K562 (cell line): Measurements from ENCODE around the gene ATXN1L. TPM values are rescaled to one million over a fixed set of nuclear protein-coding genes. Genes with fewer than 3 reads are reported as not detected.

Source experiments
- BCOR ChIP-seq: fragments of 450-650 bp; IDR thresholded peaks from 2 replicates; pipeline ENCODE4 v1.6.1; 2016
- CBFB ChIP-seq: sonication (generic); formaldehyde crosslinking; IDR thresholded peaks from 2 replicates; pipeline ENCODE4 v1.4.0; 2020; ENCODE audit warnings: mild to moderate bottlenecking, missing genetic modification reagents
- CSDE1 ChIP-seq, 2 experiments: fragments of 450-650 bp; IDR thresholded peaks; 2 replicates each; pipeline ENCODE4 v1.6.1; 2016; ENCODE audit warnings: mild to moderate bottlenecking in 1 of 2
- HCFC1 ChIP-seq: IDR thresholded peaks from 2 replicates; pipeline ENCODE4 v1.6.1; 2012; ENCODE audit warnings: low read depth, low read length, improper control_type of control experiment
- ILF3 ChIP-seq: fragments of 450-650 bp; IDR thresholded peaks from 2 replicates; pipeline ENCODE4 v1.6.1; 2018; ENCODE audit warnings: antibody characterized with exemption, mild to moderate bottlenecking, moderate library complexity, borderline replicate concordance
- NCOA2 ChIP-seq, 2 experiments: fragments of 450-650 bp; IDR thresholded peaks; 2 replicates each; pipeline ENCODE4 v1.6.1; 2018; ENCODE audit warnings: mild to moderate bottlenecking in 2 of 2, moderate library complexity in 1 of 2; ENCODE audit not compliant: partially characterized antibody in 2 of 2
- NELFE ChIP-seq: IDR thresholded peaks from 2 replicates; pipeline ENCODE4 v1.6.1; 2011; ENCODE audit warnings: mild to moderate bottlenecking; ENCODE audit not compliant: insufficient read depth, insufficient read length
- NFE2 ChIP-seq: IDR thresholded peaks from 2 replicates; pipeline ENCODE4 v1.6.1; 2014; ENCODE audit warnings: antibody characterized with exemption, low read depth
- PHB ChIP-seq: fragments of 250-450 bp; sonication (Bioruptor Pico); IDR thresholded peaks from 2 replicates; pipeline ENCODE4 v1.5.0; 2021
- PYGO2 ChIP-seq: fragments of 450-650 bp; IDR thresholded peaks from 2 replicates; pipeline ENCODE4 v1.6.1; 2016; ENCODE audit warnings: mild to moderate bottlenecking, missing genetic modification characterization, moderate library complexity, missing compliant biosample characterization
- SIN3B ChIP-seq: fragments of 450-650 bp; IDR thresholded peaks from 2 replicates; pipeline ENCODE4 v1.6.1; 2017; ENCODE audit warnings: low read depth, mild to moderate bottlenecking, moderate library complexity
- TAF9B ChIP-seq: fragments of 450-650 bp; IDR thresholded peaks from 2 replicates; pipeline ENCODE4 v1.6.1; 2018; ENCODE audit warnings: mild to moderate bottlenecking; ENCODE audit not compliant: partially characterized antibody
- TRIM28 ChIP-seq: fragments of 450-650 bp; IDR thresholded peaks from 2 replicates; pipeline ENCODE4 v1.6.1; 2017
- ZNF146 ChIP-seq: IDR thresholded peaks from one replicate; pipeline ENCODE4 v1.6.1; 2018; ENCODE audit warnings: missing compliant biosample characterization; ENCODE audit not compliant: unreplicated experiment
- ZNF384 ChIP-seq: IDR thresholded peaks from 2 replicates; pipeline ENCODE4 v1.6.1; 2012; ENCODE audit warnings: low read depth, low read length, improper control_type of control experiment
- ZNF584 ChIP-seq: fragments of 200-800 bp; sonication (Bioruptor generic); IDR thresholded peaks from 2 replicates; pipeline ENCODE4 v1.6.1; 2016; ENCODE audit warnings: low read depth, mild to moderate bottlenecking, missing genetic modification characterization, missing compliant biosample characterization
- ZNF75A ChIP-seq: fragments of 450-650 bp; formaldehyde crosslinking; IDR thresholded peaks from 2 replicates; pipeline ENCODE4 v1.4.0; 2020; ENCODE audit warnings: mild to moderate bottlenecking
- polyA plus RNA-seq, 8 experiments: library from polyadenylated mRNA; depleted of rRNA in 4 of 8; stranded (reverse) in 5 of 8; unstranded in 3 of 8; fragments of >200 nt; fragmentation: Nextera tagmentation in 2 of 8; fragmentation: Illumina TruSeq in 1 of 8; extraction: Ambion mirVana in 2 of 8; extraction: Trizol in 1 of 8; gene quantifications; 2 replicates each; pipeline versions ENCODE4 v1.2.1 to v1.2.3, GENCODE V29; 2011 to 2014; ENCODE audit warnings: inconsistent platforms in 1 of 8, missing spikeins in 1 of 8
- total RNA-seq, 7 experiments: library from RNA; depleted of rRNA in 6 of 7; stranded (reverse); fragments of >200 nt in 6 of 7; fragmentation: Illumina TruSeq in 2 of 7; extraction: Trizol in 2 of 7; gene quantifications; 2 replicates each; pipeline versions ENCODE4 v1.2.1 to v1.2.3, GENCODE V29; 2011 to 2021; ENCODE audit warnings: low replicate concordance in 1 of 7
- TF ChIP-seq, protein P1 (sequence below): fragments of 250-450 bp; sonication (Bioruptor Pico); IDR thresholded peaks from 2 replicates; pipeline ENCODE4 v1.6.1; 2021; ENCODE audit warnings: mild to moderate bottlenecking
- TF ChIP-seq, protein P2 (sequence below): sonication (generic); formaldehyde crosslinking; IDR thresholded peaks from 2 replicates; pipeline ENCODE4 v1.4.0; 2020; ENCODE audit warnings: mild to moderate bottlenecking, missing genetic modification reagents
- TF ChIP-seq, protein P3 (sequence below), 3 experiments: fragments of 200-800 bp in 1 of 3; fragments of 250-450 bp in 1 of 3; fragments of 450-650 bp in 1 of 3; sonication (Bioruptor Pico) in 1 of 3; sonication (Bioruptor generic) in 1 of 3; formaldehyde crosslinking in 1 of 3; IDR thresholded peaks; 2 replicates each; pipeline versions ENCODE4 v1.6.1 to v1.8.0; 2016 to 2022; ENCODE audit warnings: mild to moderate bottlenecking in 2 of 3, missing genetic modification characterization in 2 of 3, missing compliant biosample characterization in 1 of 3, moderate library complexity in 1 of 3

The ATXN1L gene
- total and polyA plus RNA-seq, 9 of the 15 experiments (the other 6 are each of a cell fraction or from before 2014, with no cell fraction given): 1.4 to 11.3 (median 9.3) TPM

DNA sequence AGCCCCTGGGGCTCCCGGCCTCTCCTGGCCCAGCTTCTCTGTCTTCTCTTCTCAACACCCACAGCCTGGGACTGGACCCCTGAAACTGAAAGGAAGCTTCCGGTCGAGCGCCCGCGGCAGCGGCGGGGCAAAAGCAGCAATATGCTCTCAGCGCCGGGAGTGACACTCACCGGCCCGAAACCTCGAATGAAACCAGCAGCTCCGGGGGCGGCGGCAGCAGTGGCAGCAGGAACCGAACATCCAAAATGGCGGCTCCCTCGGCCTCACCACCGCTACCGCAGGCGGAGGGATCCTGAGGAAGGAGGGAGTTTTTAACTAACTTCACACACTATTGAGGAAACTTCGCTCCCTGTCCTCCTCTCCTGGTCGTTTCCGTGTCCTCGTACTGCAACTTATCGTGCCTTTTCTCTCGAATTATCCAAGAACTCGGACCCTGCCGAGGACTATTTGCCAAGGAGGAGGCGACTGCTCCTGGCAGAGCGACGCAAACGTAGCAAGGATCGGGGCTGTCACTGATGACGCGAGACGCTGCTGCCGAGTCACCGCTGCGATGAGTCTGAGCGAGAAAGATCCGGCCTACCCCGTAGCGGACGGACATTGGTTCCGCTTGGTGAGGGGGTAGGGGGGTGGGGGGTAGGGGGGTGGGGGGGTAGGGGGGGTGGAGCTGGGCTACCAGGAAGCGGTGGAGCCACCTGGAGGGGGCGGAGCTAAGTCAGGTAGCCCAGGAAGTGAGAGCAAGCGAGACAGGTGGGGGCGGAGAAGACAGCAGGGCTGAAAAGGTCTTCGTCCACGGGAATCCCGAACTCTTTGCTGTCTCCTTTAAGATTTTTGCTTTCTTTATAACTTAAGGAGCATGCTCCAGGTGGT, 37.0 kb upstream of the ATXN1L start, which contains the start of gene AP1G1 (continued):
- peak; percentile 85 for TF ChIP-seq HCFC1
- no peak for TF ChIP-seq PHB (CRISPR knock-in tag)
- peak; percentile 75 to 94; a peak in 2 of 4 replicates for TF ChIP-seq CSDE1 (IDR thresholded peaks at IDR 0.05)
- TF ChIP-seq NCOA2 (IDR thresholded peaks at IDR 0.05; ENCODE audit: partially characterized antibody in 2 of 2): peak in 1 of 2 experiments; percentile 61
- TF ChIP-seq ZNF584: peak; percentile 49; the same call in 1 of the 2 replicates
- peak; percentile 90 for TF ChIP-seq NFE2
- TF ChIP-seq, protein P1, sequence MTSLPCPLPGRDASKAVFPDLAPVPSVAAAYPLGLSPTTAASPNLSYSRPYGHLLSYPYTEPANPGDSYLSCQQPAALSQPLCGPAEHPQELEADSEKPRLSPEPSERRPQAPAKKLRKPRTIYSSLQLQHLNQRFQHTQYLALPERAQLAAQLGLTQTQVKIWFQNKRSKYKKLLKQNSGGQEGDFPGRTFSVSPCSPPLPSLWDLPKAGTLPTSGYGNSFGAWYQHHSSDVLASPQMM: no peak
- peak; percentile 96 for TF ChIP-seq CBFB (CRISPR knock-in tag)
- peak; percentile 42; the same call in 1 of the 2 replicates for TF ChIP-seq ILF3
- TF ChIP-seq TRIM28: peak; percentile 79
- TF ChIP-seq, protein P2, sequence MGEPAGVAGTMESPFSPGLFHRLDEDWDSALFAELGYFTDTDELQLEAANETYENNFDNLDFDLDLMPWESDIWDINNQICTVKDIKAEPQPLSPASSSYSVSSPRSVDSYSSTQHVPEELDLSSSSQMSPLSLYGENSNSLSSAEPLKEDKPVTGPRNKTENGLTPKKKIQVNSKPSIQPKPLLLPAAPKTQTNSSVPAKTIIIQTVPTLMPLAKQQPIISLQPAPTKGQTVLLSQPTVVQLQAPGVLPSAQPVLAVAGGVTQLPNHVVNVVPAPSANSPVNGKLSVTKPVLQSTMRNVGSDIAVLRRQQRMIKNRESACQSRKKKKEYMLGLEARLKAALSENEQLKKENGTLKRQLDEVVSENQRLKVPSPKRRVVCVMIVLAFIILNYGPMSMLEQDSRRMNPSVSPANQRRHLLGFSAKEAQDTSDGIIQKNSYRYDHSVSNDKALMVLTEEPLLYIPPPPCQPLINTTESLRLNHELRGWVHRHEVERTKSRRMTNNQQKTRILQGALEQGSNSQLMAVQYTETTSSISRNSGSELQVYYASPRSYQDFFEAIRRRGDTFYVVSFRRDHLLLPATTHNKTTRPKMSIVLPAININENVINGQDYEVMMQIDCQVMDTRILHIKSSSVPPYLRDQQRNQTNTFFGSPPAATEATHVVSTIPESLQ (CRISPR knock-in tag): 0 out of 2 replicates have a peak, but pooled peaks have one; percentile 44
- peak; percentile 96 for TF ChIP-seq SIN3B
- TF ChIP-seq PYGO2 (tag): peak; percentile 63; the same call in 1 of the 2 replicates
- TF ChIP-seq BCOR: peak; percentile 81
- TF ChIP-seq ZNF146 (CRISPR knock-in tag): no peak
- TF ChIP-seq TAF9B: peak; percentile 98
- TF ChIP-seq, protein P3, sequence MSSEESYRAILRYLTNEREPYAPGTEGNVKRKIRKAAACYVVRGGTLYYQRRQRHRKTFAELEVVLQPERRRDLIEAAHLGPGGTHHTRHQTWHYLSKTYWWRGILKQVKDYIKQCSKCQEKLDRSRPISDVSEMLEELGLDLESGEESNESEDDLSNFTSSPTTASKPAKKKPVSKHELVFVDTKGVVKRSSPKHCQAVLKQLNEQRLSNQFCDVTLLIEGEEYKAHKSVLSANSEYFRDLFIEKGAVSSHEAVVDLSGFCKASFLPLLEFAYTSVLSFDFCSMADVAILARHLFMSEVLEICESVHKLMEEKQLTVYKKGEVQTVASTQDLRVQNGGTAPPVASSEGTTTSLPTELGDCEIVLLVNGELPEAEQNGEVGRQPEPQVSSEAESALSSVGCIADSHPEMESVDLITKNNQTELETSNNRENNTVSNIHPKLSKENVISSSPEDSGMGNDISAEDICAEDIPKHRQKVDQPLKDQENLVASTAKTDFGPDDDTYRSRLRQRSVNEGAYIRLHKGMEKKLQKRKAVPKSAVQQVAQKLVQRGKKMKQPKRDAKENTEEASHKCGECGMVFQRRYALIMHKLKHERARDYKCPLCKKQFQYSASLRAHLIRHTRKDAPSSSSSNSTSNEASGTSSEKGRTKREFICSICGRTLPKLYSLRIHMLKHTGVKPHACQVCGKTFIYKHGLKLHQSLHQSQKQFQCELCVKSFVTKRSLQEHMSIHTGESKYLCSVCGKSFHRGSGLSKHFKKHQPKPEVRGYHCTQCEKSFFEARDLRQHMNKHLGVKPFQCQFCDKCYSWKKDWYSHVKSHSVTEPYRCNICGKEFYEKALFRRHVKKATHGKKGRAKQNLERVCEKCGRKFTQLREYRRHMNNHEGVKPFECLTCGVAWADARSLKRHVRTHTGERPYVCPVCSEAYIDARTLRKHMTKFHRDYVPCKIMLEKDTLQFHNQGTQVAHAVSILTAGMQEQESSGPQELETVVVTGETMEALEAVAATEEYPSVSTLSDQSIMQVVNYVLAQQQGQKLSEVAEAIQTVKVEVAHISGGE (CRISPR knock-in tag; IDR thresholded peaks at IDR 0.05): peak; percentile 65 to 98 (median 72); a peak in 5 of 6 replicates
- TF ChIP-seq ZNF384: no peak
- no peak for TF ChIP-seq NELFE
- no peak for TF ChIP-seq ZNF75A (CRISPR knock-in tag)
